GM18907 (cell line): Measurements from ENCODE around the gene PAPPA.

Source experiments
- ATAC-seq: cut with Tn5 transposase; IDR thresholded peaks from one replicate; pipeline ENCODE4 v1.9.1; 2021; ENCODE audit warnings: mild to moderate bottlenecking, moderate library complexity; ENCODE audit not compliant: unreplicated experiment

Gene PAPPA

GRCh38 chr9:116403171-116403570 is 249.6 kb downstream of the PAPPA start:
- no peak for ATAC-seq

GRCh38 chr9:116404228-116404627 is 250.6 kb downstream of the PAPPA start:
- no peak for ATAC-seq

- no peak for ATAC-seq
Measured at GRCh38 chr9:116405321-116405720, 251.7 kb downstream of the PAPPA start.

- no peak for ATAC-seq
Measured at GRCh38 chr9:116406469-116406868, 252.9 kb downstream of the PAPPA start.

- no peak for ATAC-seq
Measured at GRCh38 chr9:116409129-116409528, 255.5 kb downstream of the PAPPA start.

GRCh38 chr9:116409638-116410037 is 256.0 kb downstream of the PAPPA start:
- no peak for ATAC-seq

- ATAC-seq: no peak
Measured at GRCh38 chr9:116411506-116411905, 257.9 kb downstream of the PAPPA start.

- ATAC-seq: no peak
Measured at GRCh38 chr9:116414374-116414773, 260.8 kb downstream of the PAPPA start.

- ATAC-seq: no peak
Measured at GRCh38 chr9:116416421-116416820, 262.8 kb downstream of the PAPPA start.

- no peak for ATAC-seq
Measured at GRCh38 chr9:116417464-116417863, 263.9 kb downstream of the PAPPA start.

GRCh38 chr9:116419181-116419580 is 265.6 kb downstream of the PAPPA start:
- no peak for ATAC-seq

GRCh38 chr9:116420993-116421538 is 267.5 kb downstream of the PAPPA start:
- no peak for ATAC-seq

- ATAC-seq: no peak
Measured at GRCh38 chr9:116422119-116422979, 268.8 kb downstream of the PAPPA start.

GRCh38 chr9:116423149-116423548 is 269.6 kb downstream of the PAPPA start:
- no peak for ATAC-seq

GRCh38 chr9:116425244-116425643 is 271.7 kb downstream of the PAPPA start:
- no peak for ATAC-seq

- no peak for ATAC-seq
Measured at GRCh38 chr9:116430849-116431248, 277.3 kb downstream of the PAPPA start.

- no peak for ATAC-seq
Measured at GRCh38 chr9:116432051-116432450, 278.5 kb downstream of the PAPPA start.

- no peak for ATAC-seq
Measured at GRCh38 chr9:116434314-116434713, 280.7 kb downstream of the PAPPA start.

- ATAC-seq: no peak
Measured at GRCh38 chr9:116435706-116436105, 282.1 kb downstream of the PAPPA start.

GRCh38 chr9:116436121-116436520 is 282.5 kb downstream of the PAPPA start:
- no peak for ATAC-seq

GRCh38 chr9:116437411-116438370 is 284.1 kb downstream of the PAPPA start:
- ATAC-seq: no peak
